Osteocyte (in vitro differentiated cells): Measurements from ENCODE around the gene RORB. TPM values are rescaled to one million over a fixed set of nuclear protein-coding genes. Genes with fewer than 3 reads are reported as not detected.

ENCODE experiments used
- DNase-seq: peaks from one replicate; pipeline ENCODE4 v3.0.0; 2021; ENCODE audit warnings: mixed read lengths; ENCODE audit not compliant: unreplicated experiment; ENCODE audit errors: extremely low spot score
- H3K27ac Mint-ChIP-seq: one replicate; pipeline ENCODE4 v1.8.0; 2021; ENCODE audit warnings: mild to moderate bottlenecking, mixed read lengths; ENCODE audit not compliant: unreplicated experiment
- H3K27me3 Mint-ChIP-seq: one replicate; pipeline ENCODE4 v1.8.0; 2021; ENCODE audit warnings: mixed read lengths; ENCODE audit not compliant: unreplicated experiment
- H3K36me3 Mint-ChIP-seq: one replicate; pipeline ENCODE4 v1.8.0; 2021; ENCODE audit warnings: mixed read lengths; ENCODE audit not compliant: unreplicated experiment
- H3K4me1 Mint-ChIP-seq: one replicate; pipeline ENCODE4 v1.8.0; 2021; ENCODE audit warnings: mixed read lengths; ENCODE audit not compliant: unreplicated experiment
- H3K4me3 Mint-ChIP-seq: one replicate; pipeline ENCODE4 v1.8.0; 2021; ENCODE audit warnings: mild to moderate bottlenecking, moderate library complexity, mixed read lengths; ENCODE audit not compliant: unreplicated experiment
- H3K9me3 Mint-ChIP-seq: one replicate; pipeline ENCODE4 v1.8.0; 2021; ENCODE audit warnings: mixed read lengths; ENCODE audit not compliant: unreplicated experiment
- total RNA-seq: library from RNA; stranded (reverse); gene quantifications from 2 replicates; pipeline ENCODE4 v1.2.1, GENCODE V29; 2021
- TF ChIP-seq, protein P1 (sequence below): fragments of 200-600 bp; sonication (generic); IDR thresholded peaks from 2 replicates; pipeline ENCODE4 v1.5.0; 2021; ENCODE audit warnings: antibody characterized with exemption, mild to moderate bottlenecking, moderate library complexity

RORB gene
- total RNA-seq, 1 donor from 2014 or later: not detected

DNA sequence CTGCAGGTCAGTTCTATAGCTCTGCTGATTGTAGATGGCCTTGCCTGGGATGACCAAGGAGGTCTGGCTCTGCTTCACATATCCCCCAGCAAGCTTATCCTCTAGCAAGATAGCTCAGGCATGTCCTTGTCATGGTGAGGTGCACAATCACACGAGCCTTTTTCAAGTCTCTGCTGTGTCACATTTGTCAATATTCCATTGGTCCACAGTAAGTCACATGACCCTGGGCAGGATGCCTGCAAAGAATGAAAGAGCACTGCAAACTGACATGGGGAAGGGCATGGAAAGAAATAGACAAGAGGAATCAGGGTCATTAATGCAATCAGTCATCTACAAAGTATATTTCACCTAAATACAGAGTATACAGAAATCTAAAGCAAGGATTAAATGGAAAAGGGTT, 142.0 kb downstream of the RORB start:
- Mint-ChIP-seq H3K9me3 (no peaks in the 10 kb centered on the region), H3K27me3 (no peaks in the 10 kb centered on the region), H3K4me1 (no peaks in the 10 kb centered on the region), H3K4me3 (no peak overlapping the region), H3K36me3 (no peaks in the 10 kb centered on the region), H3K27ac (no peak overlapping the region)
- DNase-seq: no peak
- TF ChIP-seq, protein P1, sequence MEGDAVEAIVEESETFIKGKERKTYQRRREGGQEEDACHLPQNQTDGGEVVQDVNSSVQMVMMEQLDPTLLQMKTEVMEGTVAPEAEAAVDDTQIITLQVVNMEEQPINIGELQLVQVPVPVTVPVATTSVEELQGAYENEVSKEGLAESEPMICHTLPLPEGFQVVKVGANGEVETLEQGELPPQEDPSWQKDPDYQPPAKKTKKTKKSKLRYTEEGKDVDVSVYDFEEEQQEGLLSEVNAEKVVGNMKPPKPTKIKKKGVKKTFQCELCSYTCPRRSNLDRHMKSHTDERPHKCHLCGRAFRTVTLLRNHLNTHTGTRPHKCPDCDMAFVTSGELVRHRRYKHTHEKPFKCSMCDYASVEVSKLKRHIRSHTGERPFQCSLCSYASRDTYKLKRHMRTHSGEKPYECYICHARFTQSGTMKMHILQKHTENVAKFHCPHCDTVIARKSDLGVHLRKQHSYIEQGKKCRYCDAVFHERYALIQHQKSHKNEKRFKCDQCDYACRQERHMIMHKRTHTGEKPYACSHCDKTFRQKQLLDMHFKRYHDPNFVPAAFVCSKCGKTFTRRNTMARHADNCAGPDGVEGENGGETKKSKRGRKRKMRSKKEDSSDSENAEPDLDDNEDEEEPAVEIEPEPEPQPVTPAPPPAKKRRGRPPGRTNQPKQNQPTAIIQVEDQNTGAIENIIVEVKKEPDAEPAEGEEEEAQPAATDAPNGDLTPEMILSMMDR: no peak

DNA sequence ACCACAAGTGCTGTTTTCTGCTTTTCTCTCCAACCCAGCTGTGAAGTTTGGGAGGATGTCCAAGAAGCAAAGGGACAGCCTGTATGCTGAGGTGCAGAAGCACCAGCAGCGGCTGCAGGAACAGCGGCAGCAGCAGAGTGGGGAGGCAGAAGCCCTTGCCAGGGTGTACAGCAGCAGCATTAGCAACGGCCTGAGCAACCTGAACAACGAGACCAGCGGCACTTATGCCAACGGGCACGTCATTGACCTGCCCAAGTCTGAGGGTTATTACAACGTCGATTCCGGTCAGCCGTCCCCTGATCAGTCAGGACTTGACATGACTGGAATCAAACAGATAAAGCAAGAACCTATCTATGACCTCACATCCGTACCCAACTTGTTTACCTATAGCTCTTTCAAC, 145.2 kb downstream of the RORB start:
- DNase-seq: no peak
- H3K36me3 Mint-ChIP-seq: no peaks in the 10 kb centered on the region
- no peaks in the 10 kb centered on the region for H3K9me3 Mint-ChIP-seq
- H3K4me3 Mint-ChIP-seq: no peak overlapping the region
- TF ChIP-seq, protein P1: no peak
- no peaks in the 10 kb centered on the region for H3K4me1 Mint-ChIP-seq
- H3K27me3 Mint-ChIP-seq: no peaks in the 10 kb centered on the region
- no peak overlapping the region for H3K27ac Mint-ChIP-seq

DNA sequence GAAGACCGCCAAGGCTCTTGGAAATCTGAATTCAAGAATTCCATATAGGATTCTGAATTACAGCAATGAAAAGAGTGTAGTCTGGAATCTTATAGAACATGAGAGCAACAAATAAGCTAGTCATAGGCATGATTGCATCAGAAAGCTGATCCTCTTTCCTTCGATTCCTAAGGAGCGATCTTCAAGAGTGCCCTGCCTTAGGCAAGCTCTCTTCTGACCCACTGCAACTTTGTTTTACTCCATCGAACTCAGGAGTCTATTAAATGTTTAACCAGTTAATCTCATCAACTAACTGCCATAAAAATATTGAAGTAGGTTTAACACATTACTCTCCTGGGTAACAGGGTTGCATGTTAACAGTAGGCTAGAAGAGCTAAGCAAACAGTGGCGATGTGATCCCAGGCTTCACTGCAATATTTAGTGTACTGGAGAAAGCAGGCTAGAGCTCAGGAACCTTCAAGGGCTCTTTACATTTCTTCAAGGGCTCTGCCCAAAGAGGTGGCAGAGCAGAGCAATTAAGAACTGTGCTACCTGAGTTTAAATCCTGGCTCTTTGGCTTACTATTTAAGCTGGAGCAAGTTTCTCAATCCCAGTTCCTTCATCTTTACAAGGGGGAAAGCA, 146.3 kb downstream of the RORB start:
- no peak overlapping the region for H3K4me3 Mint-ChIP-seq
- TF ChIP-seq, protein P1: no peak
- no peaks in the 10 kb centered on the region for H3K4me1 Mint-ChIP-seq
- no peaks in the 10 kb centered on the region for H3K36me3 Mint-ChIP-seq
- no peak for DNase-seq
- H3K9me3 Mint-ChIP-seq: no peaks in the 10 kb centered on the region
- H3K27ac Mint-ChIP-seq: no peak overlapping the region
- no peaks in the 10 kb centered on the region for H3K27me3 Mint-ChIP-seq

DNA sequence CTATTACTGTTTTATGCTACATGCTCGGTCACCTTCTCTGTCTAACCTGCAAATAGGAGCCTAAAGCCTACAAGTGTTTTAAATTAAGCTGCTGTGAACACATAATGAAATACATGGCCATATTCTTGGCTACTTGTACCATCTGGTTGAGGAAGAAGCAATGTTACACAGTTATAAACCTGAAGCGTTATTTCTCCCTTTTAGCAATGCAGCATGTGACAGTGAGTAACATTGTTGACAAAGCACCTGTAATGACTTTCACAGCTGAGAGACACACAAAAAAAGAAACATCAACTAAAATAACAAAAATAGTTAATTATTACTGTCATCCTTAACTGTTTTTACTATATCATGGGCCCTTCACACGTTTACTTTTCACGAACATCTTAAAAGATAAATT, 146.9 kb downstream of the RORB start:
- Mint-ChIP-seq H3K27ac (no peak overlapping the region), H3K36me3 (no peaks in the 10 kb centered on the region), H3K9me3 (no peaks in the 10 kb centered on the region), H3K27me3 (no peaks in the 10 kb centered on the region), H3K4me1 (no peaks in the 10 kb centered on the region), H3K4me3 (no peak overlapping the region)
- TF ChIP-seq, protein P1: no peak
- DNase-seq: no peak

DNA sequence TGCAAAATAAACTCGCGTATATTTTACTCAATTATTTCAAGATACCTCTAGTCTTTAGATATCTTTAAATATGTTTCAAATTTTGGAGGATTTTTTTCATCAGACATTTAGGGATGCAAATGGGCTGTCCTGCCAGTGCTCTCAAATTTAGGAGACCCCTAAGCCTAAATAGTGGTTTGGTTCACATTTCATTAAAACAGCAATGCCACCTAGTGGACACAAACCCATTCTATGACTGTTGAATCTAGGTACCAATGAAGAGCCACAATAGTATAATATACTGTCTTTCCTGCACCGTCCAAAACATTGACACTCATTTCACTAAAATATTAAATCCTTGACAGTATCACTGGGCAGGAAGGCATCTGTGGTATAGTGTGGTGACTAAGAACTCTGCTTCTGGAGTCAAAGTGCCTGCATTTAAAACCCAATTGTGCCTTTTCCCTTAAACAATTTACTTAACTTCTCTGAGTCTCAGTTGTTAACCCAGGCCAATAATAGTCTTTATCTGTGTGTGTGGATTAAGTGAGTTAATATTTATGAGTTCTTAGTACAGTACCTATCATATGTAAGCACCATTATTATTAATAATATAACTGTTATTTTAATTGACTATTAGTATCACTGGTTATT, 148.0 kb downstream of the RORB start:
- DNase-seq: no peak
- no peaks in the 10 kb centered on the region for H3K27me3 Mint-ChIP-seq
- no peaks in the 10 kb centered on the region for H3K4me1 Mint-ChIP-seq
- TF ChIP-seq, protein P1: peak; percentile 62
- H3K27ac Mint-ChIP-seq: no peak overlapping the region
- H3K9me3 Mint-ChIP-seq: no peaks in the 10 kb centered on the region
- no peak overlapping the region for H3K4me3 Mint-ChIP-seq
- no peaks in the 10 kb centered on the region for H3K36me3 Mint-ChIP-seq
